HCT116 (cell line): Measurements from ENCODE around the gene CYTH2.

Experiments used
- EZH2phosphoT487 ChIP-seq: fragments of 200-600 bp; IDR thresholded peaks from 2 replicates; pipeline ENCODE4 v1.6.1; 2018; ENCODE audit warnings: antibody characterized with exemption, borderline replicate concordance
- POLR2A ChIP-seq: IDR thresholded peaks from 2 replicates; pipeline ENCODE4 v1.7.0; 2011; ENCODE audit warnings: borderline replicate concordance; ENCODE audit not compliant: insufficient read depth, insufficient read length; ENCODE audit errors: extremely low read depth
- POLR2AphosphoS5 ChIP-seq: IDR thresholded peaks from 2 replicates; pipeline ENCODE4 v1.6.1; 2011; ENCODE audit warnings: mild to moderate bottlenecking, low read depth, low read length, moderate library complexity
- SP1 ChIP-seq: IDR thresholded peaks from 2 replicates; pipeline ENCODE4 v1.6.1; 2012; ENCODE audit warnings: low read depth
- TF ChIP-seq, protein P1 (sequence below), 3 experiments: fragments of 200-600 bp in 1 of 3; sonication (generic) in 1 of 3; IDR thresholded peaks in 2 of 3; conservative IDR thresholded peaks in 1 of 3; 2 replicates each; pipeline ENCODE4 v1.5.1; 2012 to 2017; ENCODE audit warnings: low read depth in 2 of 3, low read length in 2 of 3, antibody characterized with exemption in 1 of 3, borderline replicate concordance in 1 of 3, control low read depth in 1 of 3, mild to moderate bottlenecking in 1 of 3, mixed read lengths in 1 of 3, mixed run types in 1 of 3, moderate library complexity in 1 of 3; ENCODE audit not compliant: insufficient read depth in 1 of 3
- TF ChIP-seq, protein P2 (sequence below): IDR thresholded peaks from 2 replicates; pipeline ENCODE4 v1.6.1; 2011; ENCODE audit warnings: mild to moderate bottlenecking, low read length, moderate library complexity; ENCODE audit not compliant: insufficient replicate concordance; ENCODE audit errors: extremely low read depth

GRCh38 chr19:48530770-48531169, 61.6 kb downstream of the CYTH2 start:
- TF ChIP-seq, protein P1, sequence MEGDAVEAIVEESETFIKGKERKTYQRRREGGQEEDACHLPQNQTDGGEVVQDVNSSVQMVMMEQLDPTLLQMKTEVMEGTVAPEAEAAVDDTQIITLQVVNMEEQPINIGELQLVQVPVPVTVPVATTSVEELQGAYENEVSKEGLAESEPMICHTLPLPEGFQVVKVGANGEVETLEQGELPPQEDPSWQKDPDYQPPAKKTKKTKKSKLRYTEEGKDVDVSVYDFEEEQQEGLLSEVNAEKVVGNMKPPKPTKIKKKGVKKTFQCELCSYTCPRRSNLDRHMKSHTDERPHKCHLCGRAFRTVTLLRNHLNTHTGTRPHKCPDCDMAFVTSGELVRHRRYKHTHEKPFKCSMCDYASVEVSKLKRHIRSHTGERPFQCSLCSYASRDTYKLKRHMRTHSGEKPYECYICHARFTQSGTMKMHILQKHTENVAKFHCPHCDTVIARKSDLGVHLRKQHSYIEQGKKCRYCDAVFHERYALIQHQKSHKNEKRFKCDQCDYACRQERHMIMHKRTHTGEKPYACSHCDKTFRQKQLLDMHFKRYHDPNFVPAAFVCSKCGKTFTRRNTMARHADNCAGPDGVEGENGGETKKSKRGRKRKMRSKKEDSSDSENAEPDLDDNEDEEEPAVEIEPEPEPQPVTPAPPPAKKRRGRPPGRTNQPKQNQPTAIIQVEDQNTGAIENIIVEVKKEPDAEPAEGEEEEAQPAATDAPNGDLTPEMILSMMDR (IDR thresholded peaks at IDR 0.05 in 2 of 3, conservative IDR thresholded peaks at IDR 0.05 in 1 of 3; ENCODE audit: borderline replicate concordance in 1 of 3, insufficient read depth in 1 of 3, low read depth in 2 of 3, low read length in 2 of 3): no peak
- TF ChIP-seq POLR2A (no peak), EZH2phosphoT487 (no peak), POLR2AphosphoS5 (no peak), SP1 (no peak)
- TF ChIP-seq, protein P2, sequence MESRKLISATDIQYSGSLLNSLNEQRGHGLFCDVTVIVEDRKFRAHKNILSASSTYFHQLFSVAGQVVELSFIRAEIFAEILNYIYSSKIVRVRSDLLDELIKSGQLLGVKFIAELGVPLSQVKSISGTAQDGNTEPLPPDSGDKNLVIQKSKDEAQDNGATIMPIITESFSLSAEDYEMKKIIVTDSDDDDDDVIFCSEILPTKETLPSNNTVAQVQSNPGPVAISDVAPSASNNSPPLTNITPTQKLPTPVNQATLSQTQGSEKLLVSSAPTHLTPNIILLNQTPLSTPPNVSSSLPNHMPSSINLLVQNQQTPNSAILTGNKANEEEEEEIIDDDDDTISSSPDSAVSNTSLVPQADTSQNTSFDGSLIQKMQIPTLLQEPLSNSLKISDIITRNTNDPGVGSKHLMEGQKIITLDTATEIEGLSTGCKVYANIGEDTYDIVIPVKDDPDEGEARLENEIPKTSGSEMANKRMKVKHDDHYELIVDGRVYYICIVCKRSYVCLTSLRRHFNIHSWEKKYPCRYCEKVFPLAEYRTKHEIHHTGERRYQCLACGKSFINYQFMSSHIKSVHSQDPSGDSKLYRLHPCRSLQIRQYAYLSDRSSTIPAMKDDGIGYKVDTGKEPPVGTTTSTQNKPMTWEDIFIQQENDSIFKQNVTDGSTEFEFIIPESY: no peak
